Caki2 (cell line): ENCODE results near the gene CELF2. TPM values are rescaled to one million over a fixed set of nuclear protein-coding genes. Genes with fewer than 3 reads are reported as not detected.
"Not testable (repeated sequence)": the region's sequence is repeated elsewhere in the genome, so short reads cannot be mapped to it uniquely, and the experiment has no call there.

Experiments
- DNase-seq: peaks from one replicate; pipeline ENCODE4 v3.0.0-alpha.2; 2015; ENCODE audit warnings: low read depth
- in situ Hi-C: cut with HindIII; loops from 2 replicates; pipeline ENCODE4 v1.10.0; 2016; ENCODE audit warnings: low sequenced_read_pairs, low pct_unique_long_range_greater_than_20kb, mixed read lengths
- total RNA-seq: library from RNA; depleted of rRNA; stranded (reverse); fragments of >200 nt; shearing (Covaris generic); gene quantifications from 2 replicates; pipeline ENCODE4 v1.2.3, GENCODE V29; 2014; ENCODE audit warnings: low replicate concordance

CELF2 gene
- total RNA-seq, 1 experiment from 2014 or later: 0.10 TPM

- DNase-seq: no peak
- in situ Hi-C loops: no loop called here
Observed at GRCh38 chr10:11169976-11170375, 152.3 kb downstream of the CELF2 start.

- DNase-seq: no peak
- in situ Hi-C loops: no loop called here
Observed at GRCh38 chr10:11170574-11170973, 152.9 kb downstream of the CELF2 start.

- in situ Hi-C loops: no loop called here
- no peak for DNase-seq
Observed at GRCh38 chr10:11170993-11171851, 153.6 kb downstream of the CELF2 start.

- no peak for DNase-seq
- in situ Hi-C loops: no loop called here
Observed at GRCh38 chr10:11173042-11173441, 155.4 kb downstream of the CELF2 start.

GRCh38 chr10:11175823-11176243 lies 158.2 kb downstream of the CELF2 start:
- no peak for DNase-seq
- in situ Hi-C loops: no loop called here

- in situ Hi-C loops: no loop called here
- no peak for DNase-seq
Observed at GRCh38 chr10:11176746-11177145, 159.1 kb downstream of the CELF2 start.

- no peak for DNase-seq
- in situ Hi-C loops: no loop called here
Observed at GRCh38 chr10:11177381-11177780, 159.7 kb downstream of the CELF2 start.

- in situ Hi-C loops: no loop called here
- DNase-seq: no peak
Observed at GRCh38 chr10:11177926-11178471, 160.3 kb downstream of the CELF2 start.

- DNase-seq: no peak
- in situ Hi-C loops: no loop called here
Observed at GRCh38 chr10:11178606-11179515, 161.2 kb downstream of the CELF2 start.

- DNase-seq: no peak
- in situ Hi-C loops: no loop called here
Observed at GRCh38 chr10:11179516-11180105, 161.9 kb downstream of the CELF2 start.

- no peak for DNase-seq
- in situ Hi-C loops: no loop called here
Observed at GRCh38 chr10:11180228-11180627, 162.6 kb downstream of the CELF2 start.

GRCh38 chr10:11181978-11182377 lies 164.3 kb downstream of the CELF2 start:
- no peak for DNase-seq
- in situ Hi-C loops: no loop called here

GRCh38 chr10:11183015-11183414 lies 165.3 kb downstream of the CELF2 start:
- in situ Hi-C loops: no loop called here
- no peak for DNase-seq

GRCh38 chr10:11184093-11184492 lies 166.4 kb downstream of the CELF2 start:
- no peak for DNase-seq
- in situ Hi-C loops: no loop called here

GRCh38 chr10:11185128-11185665 lies 167.5 kb downstream of the CELF2 start:
- DNase-seq, in situ Hi-C loops: not testable (repeated sequence)

GRCh38 chr10:11186374-11186773 lies 168.7 kb downstream of the CELF2 start:
- DNase-seq: no peak
- in situ Hi-C loops: no loop called here

GRCh38 chr10:11189582-11190376 lies 172.1 kb downstream of the CELF2 start:
- no peak for DNase-seq
- in situ Hi-C loops: no loop called here

GRCh38 chr10:11191190-11191589 lies 173.5 kb downstream of the CELF2 start:
- in situ Hi-C loops: no loop called here
- no peak for DNase-seq
